RWPE1 (cell line): ENCODE results near the gene LTF.
A peak's percentile ranks its signal among the peaks of the same experiment; 100 is the strongest.

ENCODE experiments used
- CTCF ChIA-PET: fragments of 350-600 bp; sonication (Branson Sonifier 250); formaldehyde crosslinking; extraction: SDS; loops from one replicate; lab custom pipeline; 2021; lab: Yijun Ruan, JAX
- POLR2A ChIA-PET: fragments of 400-600 bp; formaldehyde crosslinking; extraction: SDS; loops from one replicate; lab custom pipeline; 2020; ENCODE audit warnings: antibody characterized with exemption; ENCODE audit not compliant: low non-redundant PET; lab: Yijun Ruan, JAX
- DNase-seq: peaks from one replicate; pipeline ENCODE4 v3.0.0; 2012; ENCODE audit warnings: low spot score
- H3K27ac ChIP-seq: fragments of 450-650 bp; 2 replicates; pipeline ENCODE4 v1.5.1; 2017
- TF ChIP-seq, protein P1 (sequence below): fragments of 450-650 bp; conservative IDR thresholded peaks from 2 replicates; pipeline ENCODE4 v1.5.1; 2017; ENCODE audit warnings: low read depth, mild to moderate bottlenecking

Gene LTF

GRCh38 chr3:46455231-46456115 is 9.2 kb downstream of the LTF start:
- TF ChIP-seq, protein P1, sequence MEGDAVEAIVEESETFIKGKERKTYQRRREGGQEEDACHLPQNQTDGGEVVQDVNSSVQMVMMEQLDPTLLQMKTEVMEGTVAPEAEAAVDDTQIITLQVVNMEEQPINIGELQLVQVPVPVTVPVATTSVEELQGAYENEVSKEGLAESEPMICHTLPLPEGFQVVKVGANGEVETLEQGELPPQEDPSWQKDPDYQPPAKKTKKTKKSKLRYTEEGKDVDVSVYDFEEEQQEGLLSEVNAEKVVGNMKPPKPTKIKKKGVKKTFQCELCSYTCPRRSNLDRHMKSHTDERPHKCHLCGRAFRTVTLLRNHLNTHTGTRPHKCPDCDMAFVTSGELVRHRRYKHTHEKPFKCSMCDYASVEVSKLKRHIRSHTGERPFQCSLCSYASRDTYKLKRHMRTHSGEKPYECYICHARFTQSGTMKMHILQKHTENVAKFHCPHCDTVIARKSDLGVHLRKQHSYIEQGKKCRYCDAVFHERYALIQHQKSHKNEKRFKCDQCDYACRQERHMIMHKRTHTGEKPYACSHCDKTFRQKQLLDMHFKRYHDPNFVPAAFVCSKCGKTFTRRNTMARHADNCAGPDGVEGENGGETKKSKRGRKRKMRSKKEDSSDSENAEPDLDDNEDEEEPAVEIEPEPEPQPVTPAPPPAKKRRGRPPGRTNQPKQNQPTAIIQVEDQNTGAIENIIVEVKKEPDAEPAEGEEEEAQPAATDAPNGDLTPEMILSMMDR: no peak
- no peak for DNase-seq
- POLR2A ChIA-PET: no interaction called here
- H3K27ac ChIP-seq: no peak overlapping the region
- CTCF ChIA-PET: no interaction called here

GRCh38 chr3:46454606-46455005 is 10.1 kb downstream of the LTF start:
- no peak overlapping the region for H3K27ac ChIP-seq
- CTCF ChIA-PET: no interaction called here
- POLR2A ChIA-PET: no interaction called here
- no peak for DNase-seq
- TF ChIP-seq, protein P1: no peak

DNA sequence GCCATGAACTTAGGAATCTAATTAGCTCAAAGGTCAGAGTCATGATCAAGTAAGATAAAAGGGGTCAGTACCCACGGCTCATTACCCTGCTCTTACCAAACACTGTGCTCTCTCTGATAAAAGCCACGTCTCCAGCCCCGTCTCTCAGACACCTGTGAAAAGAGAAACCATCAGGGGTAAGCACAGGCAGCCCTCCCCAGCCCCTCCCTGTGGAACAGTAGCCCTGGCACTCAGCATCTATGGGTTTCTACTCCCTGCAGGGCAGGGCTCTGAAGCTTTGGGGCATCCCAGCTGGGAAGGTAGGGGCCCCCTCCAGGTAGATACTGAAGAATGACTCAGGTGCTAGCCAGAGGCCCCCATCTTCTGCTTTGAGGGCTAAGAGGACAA is 10.5 kb downstream of the LTF start:
- no peak overlapping the region for H3K27ac ChIP-seq
- POLR2A ChIA-PET: no interaction called here
- TF ChIP-seq, protein P1: no peak
- CTCF ChIA-PET: no interaction called here
- no peak for DNase-seq

DNA sequence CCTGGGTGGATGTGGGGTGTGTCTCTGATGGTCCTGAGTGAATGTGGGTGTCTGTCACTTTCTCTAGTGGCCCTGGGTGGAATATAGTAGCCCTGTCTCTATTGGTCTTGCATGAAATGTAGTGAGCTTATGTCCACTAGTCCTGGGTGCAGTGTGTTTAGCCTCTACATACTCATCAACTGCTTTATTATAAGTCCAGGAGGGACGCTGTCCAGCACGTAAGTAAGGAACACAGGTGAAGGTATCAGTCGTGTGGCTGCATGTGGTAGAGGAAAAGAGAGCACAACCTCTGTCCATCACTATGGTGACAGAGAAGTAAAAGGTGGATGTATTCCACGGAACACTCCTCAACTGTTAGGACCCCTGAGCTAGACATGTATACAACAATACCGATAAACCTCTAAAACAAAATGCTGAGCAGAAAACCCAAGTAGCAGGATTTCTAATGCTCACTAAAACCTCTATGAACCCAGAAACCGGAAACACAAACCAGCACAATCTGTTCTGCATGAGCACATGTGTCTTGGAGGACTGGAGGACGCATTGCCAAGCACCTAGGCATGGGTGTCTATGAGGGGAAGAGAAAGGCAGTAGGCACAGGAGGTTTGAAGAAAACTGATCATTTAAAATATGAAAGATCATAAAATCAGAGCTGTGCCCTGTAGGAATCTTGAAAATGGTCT is 11.0 kb downstream of the LTF start:
- no peak overlapping the region for H3K27ac ChIP-seq
- ChIA-PET POLR2A (no interaction called here), CTCF (no interaction called here)
- TF ChIP-seq, protein P1: no peak
- DNase-seq: no peak

DNA sequence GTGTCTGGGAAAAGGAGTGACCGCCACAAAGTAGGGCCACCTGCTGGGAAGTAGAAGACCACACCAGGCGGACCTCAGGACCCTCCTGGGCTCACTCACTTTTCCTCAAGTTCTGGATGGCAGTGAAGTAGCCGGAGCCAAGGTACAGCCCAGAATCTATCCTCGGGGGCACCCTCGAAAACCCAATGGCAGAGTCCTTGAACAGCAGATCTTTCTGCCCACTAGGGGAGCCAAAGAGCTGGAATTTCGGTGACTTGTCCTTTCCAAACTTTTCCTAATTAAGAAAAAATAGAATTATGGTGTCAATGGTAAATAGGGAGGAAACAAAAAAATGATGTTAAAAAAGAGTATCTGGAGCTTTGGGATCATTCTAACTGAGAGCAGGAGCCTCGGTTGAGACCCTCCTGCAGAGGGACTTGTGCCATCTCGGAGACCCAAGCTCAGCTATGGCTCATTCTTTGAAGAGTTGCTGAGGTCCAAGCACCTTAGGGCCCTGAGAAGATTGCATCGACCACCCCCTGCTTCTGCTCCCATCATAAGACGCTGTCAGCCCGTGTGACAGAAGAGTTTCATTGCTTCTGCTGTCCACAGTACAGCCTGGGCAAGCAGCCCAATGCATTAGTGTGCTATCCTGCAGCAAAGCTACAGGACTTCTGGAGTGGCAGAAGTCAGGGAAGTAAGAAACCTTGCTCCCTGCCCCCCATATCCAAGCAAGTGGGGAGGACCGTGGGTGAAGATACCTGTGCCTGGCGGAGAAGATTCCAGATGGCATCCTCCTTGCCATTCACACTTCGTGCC is 14.8 kb downstream of the LTF start:
- no peak overlapping the region for H3K27ac ChIP-seq
- peak; percentile 10 for DNase-seq
- ChIA-PET POLR2A (no interaction called here), CTCF (interaction anchor here (0.5 to 0.8 kb wide), 5 partner anchors 8 to 349 kb away, joined by 3 to 4 read pairs (median 3); no protein-coding TSS in a partner anchor)
- TF ChIP-seq, protein P1: peak; percentile 55

- H3K27ac ChIP-seq: no peak overlapping the region
- CTCF ChIA-PET: interaction anchor here (0.6 kb wide), 1 partner anchor 714 kb away, joined by 5 read pairs; no protein-coding TSS in a partner anchor
- POLR2A ChIA-PET: no interaction called here
- DNase-seq: no peak
- TF ChIP-seq, protein P1: no peak
Observed at GRCh38 chr3:46448721-46449120, 16.0 kb downstream of the LTF start.
